Mesodermal cell (in vitro differentiated cells): Measurements from ENCODE around the gene ATP11C.
"Not testable (repeated sequence)": the region's sequence is repeated elsewhere in the genome, so short reads cannot be mapped to it uniquely, and the experiment has no call there.

Source experiments
- H3K27ac ChIP-seq: 2 replicates; pipeline ENCODE4 v1.7.0; 2013; ENCODE audit warnings: mild to moderate bottlenecking, low read depth, low read length, moderate library complexity; ENCODE audit not compliant: severe bottlenecking
- H3K36me3 ChIP-seq: 2 replicates; pipeline ENCODE4 v1.7.1; 2013; ENCODE audit warnings: mild to moderate bottlenecking, low read length, moderate library complexity; ENCODE audit not compliant: control insufficient read depth, insufficient read depth
- H3K4me1 ChIP-seq: one replicate; pipeline ENCODE4 v1.7.1; 2013; ENCODE audit warnings: mild to moderate bottlenecking, low read length; ENCODE audit not compliant: insufficient read depth, control insufficient read depth, poor library complexity, severe bottlenecking
- H3K4me3 ChIP-seq: 2 replicates; pipeline ENCODE4 v1.7.0; 2013; ENCODE audit warnings: low read length, control low read depth, mild to moderate bottlenecking; ENCODE audit not compliant: insufficient read depth, poor library complexity, severe bottlenecking; ENCODE audit errors: extremely low read depth
- H3K9me3 ChIP-seq: 2 replicates; pipeline ENCODE4 v1.7.1; 2013; ENCODE audit warnings: mild to moderate bottlenecking, low read length, moderate library complexity; ENCODE audit not compliant: control insufficient read depth
- WGBS, 2 experiments: methylation state at CpG; one replicate each; pipeline ENCODE4 v1.1.5; 2013; ENCODE audit warnings: missing lambda C conversion rate in 2 of 2; ENCODE audit not compliant: insufficient coverage in 2 of 2; 5-methylcytosine and 5-hydroxymethylcytosine counted together

The ATP11C gene

GRCh38 chrX:139924069-139924695 lies 8.7 kb downstream of the ATP11C start:
- Histone ChIP-seq H3K9me3 (no peaks in the 10 kb centered on the region), H3K4me3 (no peak overlapping the region), H3K27ac (no peak overlapping the region), H3K36me3 (no peaks in the 10 kb centered on the region), H3K4me1 (no peaks in the 10 kb centered on the region)
- 79 to 80% methylated on average over 2 to 4 of the region's 5 CpGs for WGBS, 2 experiments

DNA sequence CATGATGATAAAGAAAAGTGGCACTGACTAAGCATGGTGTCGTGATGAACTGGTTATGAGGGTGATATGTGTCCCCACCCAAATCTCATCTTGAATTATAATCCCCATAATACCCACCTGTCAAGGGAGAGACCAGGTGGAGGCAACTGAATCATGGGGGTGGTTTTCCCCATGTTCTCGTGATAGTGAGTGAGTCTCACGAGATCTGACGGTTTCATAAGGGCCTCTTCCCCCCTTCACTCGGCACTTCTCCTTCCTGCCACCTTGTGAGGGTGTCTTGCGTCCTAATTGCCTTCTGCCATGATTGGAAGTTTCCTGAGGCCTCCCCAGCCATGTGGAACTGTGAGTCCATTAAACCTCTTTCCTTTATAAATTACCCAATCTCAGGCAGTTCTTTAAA lies 11.7 kb downstream of the ATP11C start:
- not testable (repeated sequence) for H3K9me3 ChIP-seq, H3K4me1 ChIP-seq, H3K36me3 ChIP-seq, H3K4me3 ChIP-seq, H3K27ac ChIP-seq
- 100% methylated on average over 1 of the region's 6 CpGs; no CpG with 5 or more reads in 1 of the 2 experiments for WGBS, 2 experiments

DNA sequence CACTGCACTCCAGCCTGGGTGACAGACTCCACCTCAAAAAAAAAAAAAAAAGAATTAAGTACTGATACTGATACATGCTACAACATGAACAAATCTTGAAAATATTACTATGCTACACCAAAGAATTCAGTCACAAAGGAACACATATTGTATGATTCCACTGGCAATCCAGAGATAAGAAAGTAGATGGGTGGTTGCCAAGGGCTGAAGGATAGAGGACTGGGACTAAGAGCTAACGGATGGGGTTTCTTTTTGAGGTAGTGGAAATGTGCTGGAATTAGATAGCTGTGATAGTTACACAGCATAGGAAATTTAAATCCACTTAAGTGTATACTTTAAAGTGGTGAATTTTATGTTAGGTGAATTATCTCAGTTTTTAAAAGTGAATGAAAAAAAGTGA lies 12.5 kb downstream of the ATP11C start:
- Histone ChIP-seq H3K36me3 (no peaks in the 10 kb centered on the region), H3K4me3 (no peak overlapping the region), H3K27ac (no peak overlapping the region), H3K4me1 (no peaks in the 10 kb centered on the region), H3K9me3 (no peaks in the 10 kb centered on the region)
- no CpG with 5 or more reads among the region's 1 CpG for WGBS, 2 experiments

DNA sequence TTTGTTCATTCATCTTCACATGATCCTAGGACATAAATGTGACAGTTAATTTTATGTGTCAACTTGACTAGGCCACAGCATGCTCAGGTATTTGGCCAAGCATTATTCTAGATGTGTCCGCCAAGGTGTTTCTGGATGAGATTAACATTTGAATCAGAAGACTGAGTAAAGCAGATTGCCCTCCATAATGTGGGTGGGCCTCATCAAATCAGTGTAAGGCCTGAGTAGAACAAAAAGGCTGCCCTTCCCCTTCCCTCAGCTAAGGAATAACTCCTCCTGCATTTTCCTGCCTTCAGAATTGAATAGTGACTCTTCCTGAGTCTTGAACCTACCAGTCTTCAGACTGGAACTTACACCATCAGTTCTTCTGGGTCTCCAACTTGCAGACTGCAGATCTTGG lies 18.4 kb downstream of the ATP11C start:
- no peaks in the 10 kb centered on the region for H3K4me1 ChIP-seq
- no peak overlapping the region for H3K27ac ChIP-seq
- no CpG with 5 or more reads among the region's 1 CpG for WGBS, 2 experiments
- H3K4me3 ChIP-seq, result no peak overlapping the region
- no peaks in the 10 kb centered on the region for H3K9me3 ChIP-seq
- H3K36me3 ChIP-seq, result no peaks in the 10 kb centered on the region

DNA sequence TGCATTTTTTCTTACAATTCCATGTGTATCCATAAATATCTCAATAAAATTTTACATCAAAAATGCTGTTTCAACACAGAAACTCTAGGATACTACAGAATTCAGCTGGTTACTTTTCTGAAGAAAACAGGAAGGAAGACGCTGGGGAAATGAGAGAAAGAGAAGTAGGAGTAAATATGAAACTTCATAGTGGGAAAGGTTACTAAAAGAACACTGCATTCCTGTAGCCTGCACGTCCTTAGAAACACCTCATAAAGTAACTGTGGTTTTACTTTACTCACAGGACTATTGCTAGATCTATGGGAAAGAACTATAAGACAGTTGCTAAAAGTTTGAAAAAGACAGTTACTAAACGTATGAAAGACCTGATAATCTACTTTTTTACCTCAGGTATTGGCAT lies 23.1 kb downstream of the ATP11C start:
- Histone ChIP-seq H3K27ac (no peak overlapping the region), H3K4me3 (no peak overlapping the region), H3K4me1 (peaks cover 8% of the 10 kb centered on the region), H3K9me3 (no peaks in the 10 kb centered on the region), H3K36me3 (no peaks in the 10 kb centered on the region)
- no CpG with 5 or more reads among the region's 3 CpGs for WGBS, 2 experiments

GRCh38 chrX:139907078-139907477 lies 25.8 kb downstream of the ATP11C start:
- no peak overlapping the region for H3K27ac ChIP-seq
- no peak overlapping the region for H3K4me3 ChIP-seq
- peaks cover 11% of the 10 kb centered on the region for H3K4me1 ChIP-seq
- WGBS, 2 experiments, result 100% methylated on average over 2 of the region's 3 CpGs; no CpG with 5 or more reads in 1 of the 2 experiments
- H3K36me3 ChIP-seq, result no peaks in the 10 kb centered on the region
- no peaks in the 10 kb centered on the region for H3K9me3 ChIP-seq

- H3K4me3 ChIP-seq, result no peak overlapping the region
- no peak overlapping the region for H3K27ac ChIP-seq
- 86% methylated on average over 1 of the region's 2 CpGs; no CpG with 5 or more reads in 1 of the 2 experiments for WGBS, 2 experiments
- H3K4me1 ChIP-seq, result peaks cover 11% of the 10 kb centered on the region
- H3K9me3 ChIP-seq, result no peaks in the 10 kb centered on the region
- no peaks in the 10 kb centered on the region for H3K36me3 ChIP-seq
These were observed 27.1 kb downstream of the ATP11C start for GRCh38 chrX:139905743-139906142.

DNA sequence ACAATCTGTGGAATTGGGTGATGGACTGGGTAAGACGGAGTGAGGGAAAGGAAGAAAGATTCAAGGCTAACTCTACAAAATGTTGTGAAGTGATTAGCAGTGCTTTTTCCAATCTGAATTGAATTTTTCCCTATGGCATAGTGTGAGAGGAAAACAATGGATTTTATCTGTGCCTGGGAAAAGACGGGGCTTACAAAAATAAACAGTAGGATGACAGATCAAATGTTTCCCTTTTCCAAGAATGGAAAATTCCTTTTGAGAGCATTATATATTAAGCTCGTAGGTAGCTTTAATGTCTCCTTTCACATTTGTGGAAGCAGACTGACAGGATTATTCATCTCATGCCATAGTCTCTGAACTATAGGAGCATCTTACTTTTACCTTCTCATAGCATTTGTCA lies 27.8 kb downstream of the ATP11C start:
- peak overlapping the region; percentile 36 for H3K27ac ChIP-seq
- no peaks in the 10 kb centered on the region for H3K36me3 ChIP-seq
- H3K4me1 ChIP-seq, result peaks cover 11% of the 10 kb centered on the region
- 100% methylated on average over 1 of the region's 3 CpGs; no CpG with 5 or more reads in 1 of the 2 experiments for WGBS, 2 experiments
- no peak overlapping the region for H3K4me3 ChIP-seq
- H3K9me3 ChIP-seq, result no peaks in the 10 kb centered on the region

- Histone ChIP-seq H3K4me3 (no peak overlapping the region), H3K9me3 (no peaks in the 10 kb centered on the region), H3K27ac (no peak overlapping the region), H3K36me3 (no peaks in the 10 kb centered on the region), H3K4me1 (peaks cover 11% of the 10 kb centered on the region)
- no CpG with 5 or more reads among the region's 3 CpGs for WGBS, 2 experiments
These were observed 29.6 kb downstream of the ATP11C start for GRCh38 chrX:139903210-139903609.

- peaks cover 11% of the 10 kb centered on the region for H3K4me1 ChIP-seq
- H3K4me3 ChIP-seq, result no peak overlapping the region
- no peaks in the 10 kb centered on the region for H3K9me3 ChIP-seq
- no peaks in the 10 kb centered on the region for H3K36me3 ChIP-seq
- no peak overlapping the region for H3K27ac ChIP-seq
- no CpG with 5 or more reads among the region's 2 CpGs for WGBS, 2 experiments
These were observed 30.3 kb downstream of the ATP11C start for GRCh38 chrX:139902559-139902958.

GRCh38 chrX:139898334-139898733 lies 34.5 kb downstream of the ATP11C start:
- no CpG with 5 or more reads among the region's 2 CpGs for WGBS, 2 experiments
- Histone ChIP-seq H3K4me3 (no peak overlapping the region), H3K27ac (no peak overlapping the region), H3K4me1 (no peaks in the 10 kb centered on the region), H3K9me3 (no peaks in the 10 kb centered on the region), H3K36me3 (no peaks in the 10 kb centered on the region)
